Naive thymus-derived CD8-positive, alpha-beta T cell (primary cell): ENCODE results near the gene GABRE. TPM values are rescaled to one million over a fixed set of nuclear protein-coding genes. Genes with fewer than 3 reads are reported as not detected.
"Not testable (repeated sequence)": the region's sequence is repeated elsewhere in the genome, so short reads cannot be mapped to it uniquely, and the experiment has no call there.

ENCODE experiments used
- ATAC-seq, 2 donors: fragments of 150-1000 bp; cut with Tn5 transposase in 1 of 2; sonication (Bioruptor Pico), chemical (Tn5 transposase) in 1 of 2; 1 replicate in 1 of 2; 2 replicates in 1 of 2; pipeline ENCODE4 v1.10.0; 2021; ENCODE audit warnings: mild to moderate bottlenecking in 2 of 2, moderate library complexity in 2 of 2
- POLR2A ChIA-PET: fragments of 350-600 bp; sonication (Branson Sonifier 250); formaldehyde crosslinking; loops from one replicate; lab custom pipeline; 2021; ENCODE audit warnings: antibody characterized with exemption; lab: Charles Lee
- DNase-seq, 10 donors: peaks; one replicate each; pipeline versions ENCODE4 v3.0.0 to v3.0.0-alpha.2; 2020 to 2022
- H3K27ac Mint-ChIP-seq, 10 donors: one replicate each; pipeline ENCODE4 v1.8.0; 2020 to 2022; ENCODE audit warnings: mild to moderate bottlenecking in 10 of 10, mixed read lengths in 10 of 10, moderate library complexity in 4 of 10, inconsistent platforms in 1 of 10
- H3K27me3 Mint-ChIP-seq, 5 donors: one replicate each; pipeline ENCODE4 v1.8.0; 2021 to 2022; ENCODE audit warnings: mixed read lengths in 5 of 5
- H3K36me3 Mint-ChIP-seq, 3 donors: one replicate each; pipeline ENCODE4 v1.8.0; 2020 to 2022; ENCODE audit warnings: mixed read lengths in 3 of 3, mild to moderate bottlenecking in 2 of 3, inconsistent platforms in 1 of 3
- H3K4me1 Mint-ChIP-seq, 4 donors: one replicate each; pipeline ENCODE4 v1.8.0; 2021 to 2022; ENCODE audit warnings: mixed read lengths in 4 of 4
- H3K4me3 Mint-ChIP-seq, 10 donors: one replicate each; pipeline ENCODE4 v1.8.0; 2020 to 2022; ENCODE audit warnings: mild to moderate bottlenecking in 10 of 10, mixed read lengths in 10 of 10, moderate library complexity in 6 of 10, inconsistent platforms in 1 of 10
- H3K9me3 Mint-ChIP-seq, 9 donors: one replicate each; pipeline ENCODE4 v1.8.0; 2020 to 2022; ENCODE audit warnings: mixed read lengths in 9 of 9, mild to moderate bottlenecking in 3 of 9, inconsistent platforms in 1 of 9, moderate library complexity in 1 of 9
- polyA plus RNA-seq, 3 donors: library from polyadenylated mRNA; unstranded; fragments of 300-500 nt; fragmentation: Illumina TruSeq; gene quantifications; one replicate each; pipeline ENCODE4 v1.2.3, GENCODE V29; 2021
- total RNA-seq, 8 experiments: library from RNA in 2 of 8; stranded (reverse) in 2 of 8; gene quantifications; one replicate each; pipeline ENCODE4 v1.2.3 and lab custom pipeline; 2021 to 2026

Gene GABRE
- total and polyA plus RNA-seq, 5 experiments from 2014 or later = not detected

DNA sequence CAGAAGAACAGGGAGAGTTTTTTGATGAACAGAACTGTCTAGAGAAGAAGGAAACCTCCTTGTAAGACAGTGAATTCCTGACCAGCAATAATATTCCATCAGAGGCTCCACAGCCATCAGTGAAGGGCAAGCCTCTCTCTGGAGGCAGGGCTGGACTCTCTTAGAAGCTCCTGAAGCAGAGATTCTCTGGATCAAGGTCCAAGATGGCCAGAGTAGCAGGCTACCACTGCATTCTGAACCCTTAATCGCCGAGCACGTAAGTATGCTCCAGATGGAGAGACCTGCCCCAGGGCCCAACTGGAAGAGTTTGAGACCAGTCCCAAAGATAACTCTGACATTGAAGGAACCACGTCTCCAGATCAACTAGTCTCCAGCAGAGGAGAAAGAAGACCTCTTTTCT, 16.4 kb downstream of the GABRE start:
- no peaks in the 10 kb centered on the region for H3K27me3 Mint-ChIP-seq
- H3K9me3 Mint-ChIP-seq = peaks cover 0 to 12% (median 0%) of the 10 kb centered on the region in 9 donors
- H3K4me1 Mint-ChIP-seq = no peaks in the 10 kb centered on the region
- no peak for ATAC-seq
- H3K27ac Mint-ChIP-seq = no peak overlapping the region
- no peak for DNase-seq
- no peak overlapping the region for H3K4me3 Mint-ChIP-seq
- no peaks in the 10 kb centered on the region for H3K36me3 Mint-ChIP-seq
- POLR2A ChIA-PET = no interaction called here

DNA sequence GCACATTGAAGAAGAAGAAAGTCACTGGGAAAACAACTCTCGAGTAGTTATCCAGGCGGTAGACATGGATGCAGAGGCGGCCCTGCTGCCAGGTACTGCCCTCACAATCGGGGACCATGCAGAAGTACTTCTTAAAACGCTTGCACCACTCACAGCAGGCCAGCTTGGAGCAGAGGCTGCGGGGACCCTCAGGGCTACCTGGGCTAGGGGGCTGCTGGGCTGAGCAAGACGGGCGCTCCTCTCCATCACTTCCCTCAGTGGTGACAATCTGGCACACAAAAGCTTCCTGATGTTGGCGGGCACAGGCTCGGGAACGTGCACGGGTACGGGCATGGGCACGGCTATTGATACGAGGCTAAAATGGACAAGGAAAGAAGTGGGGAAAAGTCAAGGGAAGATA, 19.7 kb downstream of the GABRE start:
- H3K4me3 Mint-ChIP-seq = no peak overlapping the region

DNA sequence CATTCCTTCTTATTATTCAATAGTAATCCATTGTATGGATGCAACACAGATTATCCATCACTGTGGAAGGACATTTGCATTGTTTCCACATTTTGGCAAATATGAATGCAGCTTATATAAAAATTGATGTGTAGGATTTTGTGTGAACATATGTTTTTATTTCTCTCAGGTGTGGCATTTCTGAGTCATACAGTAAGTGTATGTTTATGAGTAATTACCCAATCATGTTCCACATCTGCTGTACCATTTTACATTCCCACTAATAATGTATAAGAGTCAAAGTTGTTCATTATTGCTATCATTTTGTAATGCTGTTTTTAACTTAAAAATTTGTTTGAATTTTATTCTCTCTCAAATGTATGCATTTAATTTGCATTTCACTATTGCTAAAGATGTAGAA, 36.3 kb downstream of the GABRE start:
- H3K36me3 Mint-ChIP-seq = no peaks in the 10 kb centered on the region
- no peak for ATAC-seq
- no peak overlapping the region for H3K27ac Mint-ChIP-seq
- H3K27me3 Mint-ChIP-seq = no peaks in the 10 kb centered on the region
- no peaks in the 10 kb centered on the region for H3K9me3 Mint-ChIP-seq
- POLR2A ChIA-PET = no interaction called here
- H3K4me3 Mint-ChIP-seq = no peak overlapping the region
- no peaks in the 10 kb centered on the region for H3K4me1 Mint-ChIP-seq
- no peak for DNase-seq

More for the DNA sequence above, 19.7 kb downstream of the GABRE start:
- Mint-ChIP-seq H3K4me1 (no peaks in the 10 kb centered on the region), H3K9me3 (no peaks in the 10 kb centered on the region), H3K27ac (no peak overlapping the region), H3K27me3 (no peaks in the 10 kb centered on the region), H3K36me3 (no peaks in the 10 kb centered on the region)
- no peak for ATAC-seq
- no peak for DNase-seq
- POLR2A ChIA-PET = no interaction called here

DNA sequence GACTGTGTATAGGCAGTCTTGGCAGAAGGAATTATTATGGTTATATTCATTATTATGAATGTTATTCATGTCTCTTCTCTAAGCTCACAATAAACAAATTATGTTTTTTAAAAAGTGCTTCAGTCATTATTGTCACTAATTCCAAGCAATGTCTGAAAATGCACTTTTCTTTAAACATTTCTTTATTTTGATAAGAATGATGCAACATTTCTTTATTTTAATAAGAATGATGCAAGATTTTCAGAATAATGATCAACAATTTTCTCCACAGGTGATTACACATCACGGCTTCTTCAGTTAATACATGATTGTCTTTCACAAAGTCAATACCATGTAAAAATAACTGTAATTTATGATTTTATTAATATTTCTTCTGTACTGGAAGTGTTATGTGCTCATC, 39.1 kb downstream of the GABRE start:
- Mint-ChIP-seq H3K27ac (no peak overlapping the region), H3K4me3 (no peak overlapping the region), H3K27me3 (no peaks in the 10 kb centered on the region), H3K36me3 (no peaks in the 10 kb centered on the region), H3K9me3 (no peaks in the 10 kb centered on the region), H3K4me1 (no peaks in the 10 kb centered on the region)
- POLR2A ChIA-PET = no interaction called here
- no peak for ATAC-seq
- no peak for DNase-seq

DNA sequence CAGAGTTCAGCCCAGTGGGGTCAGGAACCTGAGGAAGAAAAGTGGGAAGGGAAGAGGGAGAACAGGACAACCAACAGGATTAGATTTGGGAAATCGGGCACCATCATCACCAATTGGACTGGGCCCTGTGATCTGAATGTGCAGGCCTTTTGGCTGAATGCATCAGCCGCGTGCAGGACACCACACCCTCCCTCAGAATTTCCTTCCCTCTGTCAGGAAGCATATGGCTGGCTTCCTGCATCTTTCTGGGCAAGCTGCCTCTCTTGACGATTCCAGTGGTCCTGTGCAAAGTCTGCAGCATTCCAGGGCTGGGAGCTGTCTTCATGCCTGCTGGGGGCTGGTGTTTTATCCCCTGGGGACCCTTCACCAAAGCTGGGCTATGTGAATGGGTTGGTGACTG, 45.4 kb downstream of the GABRE start:
- Mint-ChIP-seq H3K27ac (no peak overlapping the region), H3K4me1 (no peaks in the 10 kb centered on the region), H3K9me3 (no peaks in the 10 kb centered on the region), H3K4me3 (no peak overlapping the region), H3K27me3 (peaks cover 0 to 3% (median 0%) of the 10 kb centered on the region in 5 donors), H3K36me3 (no peaks in the 10 kb centered on the region)
- POLR2A ChIA-PET = no interaction called here
- ATAC-seq = no peak
- DNase-seq = no peak

DNA sequence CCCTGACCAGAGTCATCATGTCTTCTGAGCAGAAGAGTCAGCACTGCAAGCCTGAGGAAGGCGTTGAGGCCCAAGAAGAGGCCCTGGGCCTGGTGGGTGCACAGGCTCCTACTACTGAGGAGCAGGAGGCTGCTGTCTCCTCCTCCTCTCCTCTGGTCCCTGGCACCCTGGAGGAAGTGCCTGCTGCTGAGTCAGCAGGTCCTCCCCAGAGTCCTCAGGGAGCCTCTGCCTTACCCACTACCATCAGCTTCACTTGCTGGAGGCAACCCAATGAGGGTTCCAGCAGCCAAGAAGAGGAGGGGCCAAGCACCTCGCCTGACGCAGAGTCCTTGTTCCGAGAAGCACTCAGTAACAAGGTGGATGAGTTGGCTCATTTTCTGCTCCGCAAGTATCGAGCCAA, 50.8 kb downstream of the GABRE start:
- Mint-ChIP-seq H3K4me1 (no peaks in the 10 kb centered on the region), H3K9me3 (peaks cover 0 to 2% (median 0%) of the 10 kb centered on the region in 9 donors), H3K27ac (no peak overlapping the region), H3K36me3 (no peaks in the 10 kb centered on the region), H3K4me3 (no peak overlapping the region), H3K27me3 (no peaks in the 10 kb centered on the region)
- no peak for ATAC-seq
- no peak for DNase-seq
- POLR2A ChIA-PET = no interaction called here

DNA sequence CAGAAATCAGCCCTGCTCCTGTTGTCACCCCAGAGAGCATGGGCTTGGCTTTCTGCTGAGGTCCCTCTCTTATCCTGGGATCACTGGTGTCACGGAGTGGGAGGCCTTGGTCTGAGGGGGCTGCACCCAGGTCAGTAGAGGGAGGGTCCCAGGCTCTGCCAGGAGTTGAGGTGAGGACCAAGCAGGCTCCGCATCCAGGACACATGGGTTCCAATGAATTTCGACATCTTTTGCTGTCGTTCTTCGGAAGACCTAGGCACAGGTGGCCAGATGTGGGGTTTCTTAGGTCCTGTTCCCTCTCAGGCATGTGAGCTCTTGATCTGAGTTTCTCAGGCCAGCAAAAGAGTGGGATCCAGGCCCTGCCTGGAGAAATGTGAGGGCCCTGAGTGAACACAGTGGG, 51.8 kb downstream of the GABRE start:
- peaks cover 0 to 2% (median 0%) of the 10 kb centered on the region in 9 donors for H3K9me3 Mint-ChIP-seq
- no peaks in the 10 kb centered on the region for H3K27me3 Mint-ChIP-seq
- POLR2A ChIA-PET = no interaction called here
- ATAC-seq (no peak), DNase-seq (no peak)
- no peaks in the 10 kb centered on the region for H3K4me1 Mint-ChIP-seq
- no peak overlapping the region for H3K27ac Mint-ChIP-seq
- H3K36me3 Mint-ChIP-seq = no peaks in the 10 kb centered on the region
- no peak overlapping the region for H3K4me3 Mint-ChIP-seq

DNA sequence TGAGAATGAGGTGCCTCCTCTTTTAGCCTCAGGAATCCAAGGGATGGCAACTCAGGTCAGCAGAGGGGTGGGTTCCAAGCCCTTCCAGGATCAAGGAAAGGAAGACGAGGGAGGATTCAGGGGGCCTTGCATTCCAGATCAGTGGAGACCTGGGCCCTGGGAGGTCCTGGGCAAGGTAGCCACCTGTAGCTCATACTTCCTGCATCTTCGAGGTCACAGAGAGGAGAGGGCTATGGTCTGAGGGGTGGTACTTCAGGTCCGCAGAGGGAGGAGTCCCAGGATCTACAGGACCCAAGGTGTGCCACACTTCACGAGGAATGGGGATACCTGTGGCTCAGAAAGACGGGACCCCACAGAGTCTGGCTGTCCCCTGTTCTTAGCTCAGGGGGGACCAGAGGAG, 52.6 kb downstream of the GABRE start:
- Mint-ChIP-seq H3K4me3 (no peak overlapping the region), H3K27me3 (no peaks in the 10 kb centered on the region), H3K27ac (no peak overlapping the region), H3K36me3 (no peaks in the 10 kb centered on the region), H3K9me3 (peaks cover 0 to 2% (median 0%) of the 10 kb centered on the region in 9 donors), H3K4me1 (no peaks in the 10 kb centered on the region)
- DNase-seq = no peak
- ATAC-seq = no peak
- POLR2A ChIA-PET = no interaction called here

DNA sequence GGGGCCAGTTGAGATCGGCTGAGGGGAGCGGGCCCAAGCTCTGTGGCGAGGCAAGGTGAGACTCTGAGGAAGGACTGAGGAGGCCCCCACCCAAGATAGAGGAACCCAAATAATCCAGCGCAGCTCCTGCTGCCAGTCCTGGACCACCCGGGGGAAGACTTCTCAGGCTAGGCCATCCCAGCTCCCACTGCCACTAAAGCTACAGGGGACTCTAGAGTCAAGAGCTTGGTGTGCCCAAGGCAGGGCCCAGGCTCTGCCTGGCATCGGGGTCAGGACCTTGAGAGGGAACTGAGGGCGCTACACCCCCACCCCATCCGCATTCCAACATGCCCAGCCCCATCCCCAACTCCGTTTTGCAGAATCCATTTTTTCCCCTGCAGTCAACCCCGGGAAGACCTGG, 53.2 kb downstream of the GABRE start:
- Mint-ChIP-seq H3K36me3 (no peaks in the 10 kb centered on the region), H3K27me3 (no peaks in the 10 kb centered on the region), H3K4me3 (no peak overlapping the region), H3K27ac (no peak overlapping the region), H3K4me1 (no peaks in the 10 kb centered on the region), H3K9me3 (peaks cover 0 to 2% (median 0%) of the 10 kb centered on the region in 9 donors)
- POLR2A ChIA-PET = no interaction called here
- no peak for ATAC-seq
- DNase-seq = no peak

DNA sequence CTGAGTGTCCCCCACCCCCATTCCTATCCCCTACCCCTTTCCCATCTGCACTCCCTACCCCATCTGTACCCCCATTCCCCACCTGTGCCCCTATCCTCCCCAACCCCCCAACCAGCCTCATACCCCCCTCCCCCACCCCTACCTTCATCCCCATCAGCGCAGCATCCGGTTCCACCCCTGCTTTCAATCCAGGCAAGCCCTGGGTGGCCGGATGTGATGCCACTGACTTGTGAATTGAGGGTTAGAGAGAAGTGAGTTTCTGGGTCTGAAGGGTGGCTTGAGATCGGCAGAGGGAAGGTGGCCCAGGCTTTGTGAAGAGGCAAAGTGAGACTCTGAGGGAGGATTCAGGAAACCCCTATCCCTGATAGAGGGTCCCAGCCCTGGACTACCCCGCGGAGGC, 53.9 kb downstream of the GABRE start:
- H3K4me3 Mint-ChIP-seq = no peak overlapping the region

DNA sequence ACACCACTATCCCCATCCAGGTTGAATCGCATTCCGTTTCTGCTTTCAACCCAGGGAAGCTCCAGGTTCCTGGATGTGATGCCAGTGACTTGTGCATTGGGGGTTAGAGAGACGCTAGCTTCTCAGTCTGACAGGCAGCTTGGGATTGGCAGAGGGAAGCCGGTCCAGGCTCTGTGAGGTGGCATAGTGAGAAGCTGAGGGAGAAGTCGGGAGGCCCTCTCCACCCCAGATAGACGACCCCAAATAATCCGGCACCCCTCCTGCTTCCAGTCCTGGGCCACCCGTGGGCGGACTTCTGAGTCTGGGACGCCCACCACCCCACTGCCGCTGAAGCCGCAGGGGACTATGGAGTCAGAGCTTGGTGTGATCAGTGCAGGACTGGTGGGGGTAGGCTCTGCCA, 54.4 kb downstream of the GABRE start:
- no peak for DNase-seq
- POLR2A ChIA-PET = no interaction called here
- no peaks in the 10 kb centered on the region for H3K36me3 Mint-ChIP-seq

More for the DNA sequence above, 53.9 kb downstream of the GABRE start:
- H3K4me1 Mint-ChIP-seq = no peaks in the 10 kb centered on the region
- H3K36me3 Mint-ChIP-seq = no peaks in the 10 kb centered on the region
- H3K27ac Mint-ChIP-seq = no peak overlapping the region
- POLR2A ChIA-PET = no interaction called here
- peaks cover 0 to 2% (median 0%) of the 10 kb centered on the region in 9 donors for H3K9me3 Mint-ChIP-seq
- ATAC-seq = no peak
- no peaks in the 10 kb centered on the region for H3K27me3 Mint-ChIP-seq
- DNase-seq = no peak

DNA sequence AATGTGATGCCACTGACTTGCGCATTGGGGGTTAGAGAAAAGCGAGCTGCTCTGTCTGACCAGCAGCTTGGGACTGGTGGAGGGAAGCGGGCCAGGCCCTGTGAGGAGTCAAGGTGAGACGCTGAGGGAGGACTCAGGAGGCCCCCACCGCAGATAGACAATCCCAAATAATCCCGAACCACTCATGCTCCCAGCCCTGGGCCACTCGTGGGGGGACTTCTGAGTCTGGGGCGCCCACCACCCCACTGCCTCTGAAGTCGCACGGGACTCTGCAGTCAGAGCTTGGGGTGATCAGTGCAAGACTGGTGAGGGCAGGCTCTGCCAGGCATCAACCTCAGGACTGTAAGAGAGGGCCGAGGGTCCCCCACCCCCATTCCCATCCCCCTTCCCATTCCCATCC, 54.9 kb downstream of the GABRE start:
- POLR2A ChIA-PET = no interaction called here
- H3K27ac Mint-ChIP-seq = no peak overlapping the region
- H3K36me3 Mint-ChIP-seq = no peaks in the 10 kb centered on the region
- H3K4me1 Mint-ChIP-seq = no peaks in the 10 kb centered on the region
- peaks cover 0 to 2% (median 0%) of the 10 kb centered on the region in 9 donors for H3K9me3 Mint-ChIP-seq
- H3K4me3 Mint-ChIP-seq = no peak overlapping the region
- no peaks in the 10 kb centered on the region for H3K27me3 Mint-ChIP-seq
- no peak for ATAC-seq
- no peak for DNase-seq

More for the DNA sequence above, 54.4 kb downstream of the GABRE start:
- Mint-ChIP-seq H3K4me1 (no peaks in the 10 kb centered on the region), H3K27ac (no peak overlapping the region), H3K4me3 (no peak overlapping the region), H3K27me3 (no peaks in the 10 kb centered on the region), H3K9me3 (peaks cover 0 to 2% (median 0%) of the 10 kb centered on the region in 9 donors)
- no peak for ATAC-seq

DNA sequence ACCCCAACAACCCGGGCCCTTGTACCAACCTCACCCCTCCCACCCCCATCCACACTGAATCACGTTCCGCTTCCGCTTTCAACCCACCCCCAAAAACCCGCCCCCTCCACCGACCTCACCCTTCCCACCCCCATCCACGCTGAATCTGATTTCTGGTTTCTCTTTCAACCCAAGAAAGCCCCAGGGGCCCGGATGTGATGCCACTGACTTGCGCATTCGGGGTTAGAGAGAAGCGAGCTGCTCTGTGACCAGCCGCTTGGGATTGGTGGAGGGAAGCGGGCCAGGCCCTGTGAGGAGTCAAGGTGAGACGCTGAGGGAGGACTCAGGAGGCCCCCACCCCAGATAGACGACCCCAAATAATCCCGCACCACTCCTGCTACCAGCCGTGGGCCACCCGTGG, 55.7 kb downstream of the GABRE start:
- DNase-seq, ATAC-seq, H3K27ac Mint-ChIP-seq, H3K9me3 Mint-ChIP-seq, H3K36me3 Mint-ChIP-seq, H3K4me1 Mint-ChIP-seq, POLR2A ChIA-PET, H3K4me3 Mint-ChIP-seq, H3K27me3 Mint-ChIP-seq: not testable (repeated sequence)

DNA sequence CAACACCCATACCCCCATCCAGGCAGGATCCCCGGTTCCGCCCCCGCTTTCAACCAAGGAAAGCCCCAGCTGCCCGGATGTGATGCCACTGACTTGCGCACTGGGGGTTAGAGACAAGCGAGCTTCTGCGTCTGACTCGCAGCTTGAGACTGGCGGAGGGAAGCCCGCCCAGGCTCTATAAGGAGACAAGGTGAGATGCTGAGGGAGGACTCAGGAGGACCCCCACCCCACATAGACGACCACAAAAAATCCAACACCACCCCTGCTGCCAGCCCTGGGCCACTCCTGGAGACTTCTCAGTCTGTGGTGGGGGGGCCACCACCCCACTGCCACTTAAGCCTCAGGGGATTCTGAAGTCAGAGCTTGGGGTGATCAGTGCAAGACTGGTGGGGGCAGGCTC, 61.7 kb downstream of the GABRE start, which contains the start of gene MAGEA4:
MAGEA4 (plus strand) TSS at position 110 of the 400 bp plus-strand sequence. CDS start 10,776 bp downstream, outside the sequence.
- no peak within 1 kb of the TSS for H3K27ac Mint-ChIP-seq
- H3K9me3 Mint-ChIP-seq = no peaks in the 10 kb centered on the region
- DNase-seq = no peak
- no peak for ATAC-seq
- no peaks in the 10 kb centered on the region for H3K36me3 Mint-ChIP-seq
- H3K4me3 Mint-ChIP-seq = no peak within 1 kb of the TSS
- no peaks in the 10 kb centered on the region for H3K27me3 Mint-ChIP-seq
- POLR2A ChIA-PET = no interaction called here
- no peaks in the 10 kb centered on the region for H3K4me1 Mint-ChIP-seq
